Central memory CD4-positive, alpha-beta T cell (primary cell): ENCODE results near the gene ZNF442.
"Not testable (repeated sequence)": the region's sequence is repeated elsewhere in the genome, so short reads cannot be mapped to it uniquely, and the experiment has no call there.

Source experiments
- DNase-seq: peaks from one replicate; pipeline ENCODE4 v3.0.0; 2022

The ZNF442 gene

DNA sequence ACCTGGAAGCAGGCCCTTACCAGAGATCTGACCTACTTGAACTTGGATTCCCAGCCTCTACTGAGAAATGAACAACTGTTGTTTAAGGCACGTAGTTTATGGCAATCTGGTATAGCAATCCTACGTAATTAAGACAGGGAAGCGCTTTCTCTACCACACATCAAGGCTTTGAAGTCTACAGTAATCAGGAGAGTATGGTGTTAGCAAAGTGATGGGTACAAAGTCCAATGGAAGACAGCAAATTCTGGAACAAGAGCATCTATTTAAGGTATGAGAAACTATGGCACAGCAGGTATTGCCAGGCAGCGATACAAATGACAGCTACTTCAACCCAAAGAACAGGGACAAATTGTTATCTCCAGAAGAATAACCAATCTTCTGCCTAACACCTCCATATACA lies 35.1 kb downstream of the ZNF442 start:
- no peak for DNase-seq

DNA sequence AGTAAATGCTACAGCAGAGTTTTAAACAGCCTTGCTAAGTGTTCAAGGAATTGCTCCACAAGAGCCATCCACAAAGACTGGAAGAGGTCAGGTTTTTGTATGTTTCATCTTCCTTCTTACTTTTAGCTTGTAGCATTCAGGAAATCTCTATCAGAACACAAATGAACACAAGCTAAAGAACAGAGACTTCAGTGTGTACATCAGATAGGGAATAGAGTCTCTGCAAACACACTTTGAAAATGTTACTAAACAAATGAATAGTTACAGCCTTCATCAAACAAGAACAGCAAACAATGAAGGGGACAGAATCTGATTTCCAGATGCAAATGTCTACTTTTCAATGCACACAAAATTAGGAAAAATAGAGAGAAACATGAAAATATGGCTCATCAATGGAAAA lies 39.8 kb downstream of the ZNF442 start:
- DNase-seq = no peak

DNA sequence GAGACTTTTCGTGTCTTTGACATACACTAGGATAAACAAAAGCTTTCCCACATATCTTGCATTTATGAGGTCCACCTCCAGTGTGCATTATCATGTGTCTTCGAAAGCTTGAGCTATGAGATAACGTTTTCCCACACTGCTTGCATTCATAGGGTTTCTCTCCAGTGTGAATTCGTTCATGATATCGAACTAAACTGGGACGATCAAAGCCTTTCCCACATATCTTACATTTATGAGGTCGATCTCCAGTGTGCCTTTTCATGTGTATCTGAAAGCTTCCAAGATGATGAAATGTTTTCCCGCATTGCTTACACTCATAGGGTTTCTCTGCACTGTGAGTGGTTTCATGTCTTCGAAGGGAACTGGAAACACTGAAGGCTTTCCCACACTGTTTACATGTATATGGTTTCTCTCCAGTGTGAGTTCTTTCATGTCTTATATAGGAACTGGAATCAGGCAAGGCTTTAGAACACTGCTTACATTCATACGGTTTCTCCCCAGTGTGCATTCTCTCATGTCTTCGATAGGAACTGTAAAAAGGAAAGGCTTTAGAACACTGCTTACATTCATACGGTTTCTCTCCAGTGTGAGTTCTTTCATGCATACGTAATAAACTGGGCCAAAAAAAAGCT lies 46.6 kb downstream of the ZNF442 start:
- no peak for DNase-seq

DNA sequence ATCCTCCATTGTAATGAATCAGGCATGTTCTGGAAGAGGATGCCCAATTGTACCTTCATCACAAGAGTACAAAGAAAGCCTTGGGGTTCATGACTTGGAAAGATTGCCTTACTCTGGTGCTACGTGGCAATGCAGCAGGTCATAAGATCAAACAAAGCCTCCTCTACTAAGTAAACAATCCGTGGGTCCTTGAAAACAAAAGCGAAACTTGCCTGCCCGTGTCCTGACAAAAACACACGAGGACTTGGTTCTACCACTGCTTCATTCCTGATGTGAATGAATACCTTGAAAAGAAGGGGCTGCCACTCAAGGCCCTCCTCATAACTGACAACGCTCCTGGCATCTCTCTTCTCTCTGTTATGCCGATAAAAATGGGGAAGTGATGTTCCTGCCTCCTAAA lies 50.9 kb downstream of the ZNF442 start:
- DNase-seq = no peak

DNA sequence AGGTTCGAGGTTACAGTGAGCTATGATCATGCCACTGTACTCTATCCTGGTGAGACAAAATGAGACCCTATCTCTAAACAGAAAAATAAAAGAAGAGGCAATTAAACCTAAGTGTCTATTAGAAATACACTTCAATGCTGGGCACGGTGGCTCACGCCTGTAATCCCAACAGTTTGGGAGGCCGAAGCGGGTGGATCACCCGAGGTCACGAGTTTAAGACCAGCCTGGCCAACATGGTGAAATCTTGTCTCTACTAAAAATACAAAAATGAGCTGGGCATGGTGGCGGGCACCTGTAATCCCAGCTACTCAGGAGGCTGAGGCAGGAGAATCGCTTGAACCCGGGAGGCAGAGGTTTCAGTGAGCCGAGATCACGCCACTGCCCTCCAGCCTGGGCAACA lies 56.6 kb downstream of the ZNF442 start:
- DNase-seq = not testable (repeated sequence)
